ENCODE data around the gene MYRIP.
A peak's percentile ranks its signal among the peaks of the same experiment; 100 is the strongest.

The MYRIP gene

DNA sequence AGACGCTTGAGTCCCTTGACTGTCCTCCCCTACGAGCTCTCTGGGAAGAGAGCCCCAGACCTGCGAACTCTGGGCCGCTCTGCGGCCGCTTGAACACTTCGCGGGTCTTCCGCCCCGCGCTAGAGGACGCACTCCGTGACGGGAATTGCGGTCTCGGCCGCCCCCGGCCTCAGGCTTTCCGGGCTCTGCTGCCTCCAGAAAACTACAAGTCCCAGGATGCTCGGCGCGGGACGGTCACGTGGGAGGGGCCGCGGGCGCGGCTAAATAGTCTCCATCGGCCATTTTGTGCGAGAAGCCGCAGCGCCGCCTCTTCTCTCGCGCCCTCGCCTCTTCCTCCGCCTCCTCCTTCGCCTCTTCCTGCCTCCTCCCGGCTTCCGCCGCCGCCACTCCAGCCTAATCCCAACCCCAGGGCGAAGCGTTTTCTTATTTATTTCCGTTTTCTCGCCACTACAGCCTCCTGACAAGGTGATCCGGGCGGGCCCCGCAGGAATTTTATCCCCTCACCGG is 500.1 kb downstream of the MYRIP start, which contains the start of gene EIF1B:
Gene EIF1B, plus strand, starts transcription at position 290 of the 507 bp plus-strand sequence. CDS start 235 bp downstream, outside the sequence.
- peak within 1 kb of the TSS; percentile 58 for H3K27ac ChIP-seq (ENCODE audit: low read depth, low read length)
- TF ChIP-seq EZH2phosphoT487 (IDR thresholded peaks at IDR 0.05; ENCODE audit: borderline replicate concordance, low read length) = no peak
- TF ChIP-seq, protein P1, sequence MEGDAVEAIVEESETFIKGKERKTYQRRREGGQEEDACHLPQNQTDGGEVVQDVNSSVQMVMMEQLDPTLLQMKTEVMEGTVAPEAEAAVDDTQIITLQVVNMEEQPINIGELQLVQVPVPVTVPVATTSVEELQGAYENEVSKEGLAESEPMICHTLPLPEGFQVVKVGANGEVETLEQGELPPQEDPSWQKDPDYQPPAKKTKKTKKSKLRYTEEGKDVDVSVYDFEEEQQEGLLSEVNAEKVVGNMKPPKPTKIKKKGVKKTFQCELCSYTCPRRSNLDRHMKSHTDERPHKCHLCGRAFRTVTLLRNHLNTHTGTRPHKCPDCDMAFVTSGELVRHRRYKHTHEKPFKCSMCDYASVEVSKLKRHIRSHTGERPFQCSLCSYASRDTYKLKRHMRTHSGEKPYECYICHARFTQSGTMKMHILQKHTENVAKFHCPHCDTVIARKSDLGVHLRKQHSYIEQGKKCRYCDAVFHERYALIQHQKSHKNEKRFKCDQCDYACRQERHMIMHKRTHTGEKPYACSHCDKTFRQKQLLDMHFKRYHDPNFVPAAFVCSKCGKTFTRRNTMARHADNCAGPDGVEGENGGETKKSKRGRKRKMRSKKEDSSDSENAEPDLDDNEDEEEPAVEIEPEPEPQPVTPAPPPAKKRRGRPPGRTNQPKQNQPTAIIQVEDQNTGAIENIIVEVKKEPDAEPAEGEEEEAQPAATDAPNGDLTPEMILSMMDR (IDR thresholded peaks at IDR 0.05; ENCODE audit: low read depth, low read length, poor library complexity, severe bottlenecking) = peak; percentile 86
- peak within 1 kb of the TSS; percentile 91 for H3K4me2 ChIP-seq (ENCODE audit: low read length)
- H3K4me3 ChIP-seq (ENCODE audit: low read length) = peak within 1 kb of the TSS; percentile 89
- no peaks in the 10 kb centered on the region for H3K9me3 ChIP-seq (ENCODE audit: control insufficient read depth, insufficient read depth, low read length)
- H3K36me3 ChIP-seq (ENCODE audit: control insufficient read depth, low read length) = peaks cover 46% of the 10 kb centered on the region
- H3K79me2 ChIP-seq (ENCODE audit: control insufficient read depth, low read length) = peaks cover 30% of the 10 kb centered on the region
- H3F3A ChIP-seq (ENCODE audit: control insufficient read depth, insufficient read depth) = 0 out of 2 replicates have a peak, but pooled peaks cover 3% of the 10 kb centered on the region
- no peaks in the 10 kb centered on the region for H3K27me3 ChIP-seq (ENCODE audit: control insufficient read depth, low read length)
- H4K20me1 ChIP-seq (ENCODE audit: control insufficient read depth, insufficient read depth, low read depth, low read length) = no peaks in the 10 kb centered on the region
- no peaks in the 10 kb centered on the region for H3K9me2 ChIP-seq (replicated peaks; ENCODE audit: control insufficient read depth, low read length)
- H3K4me1 ChIP-seq (ENCODE audit: control insufficient read depth, low read length) = peaks cover 24% of the 10 kb centered on the region

Data from DOHH2 (cell line).